ENCODE measurements around the gene CFAP77. TPM values are rescaled to one million over a fixed set of nuclear protein-coding genes. Genes with fewer than 3 reads are reported as not detected.

The CFAP77 gene
- total RNA-seq, 1 donor from 2014 or later = not detected

- H3K4me3 ChIP-seq = no peak overlapping the region
- peaks cover 23% of the 10 kb centered on the region for H3K27me3 ChIP-seq
- H3K4me1 ChIP-seq = no peaks in the 10 kb centered on the region
- intact Hi-C loops (cut with DNase I) = no loop called here
- DNase-seq (no peak), ATAC-seq (no peak)
- no peaks in the 10 kb centered on the region for H3K36me3 ChIP-seq
- TF ChIP-seq CTCF (IDR thresholded peaks at IDR 0.05) = no peak
- no peak overlapping the region for H3K27ac ChIP-seq
- H3K9me3 ChIP-seq = no peaks in the 10 kb centered on the region
Observed at GRCh38 chr9:132461281-132461896, 51.4 kb downstream of the CFAP77 start.

GRCh38 chr9:132461971-132462370, 52.0 kb downstream of the CFAP77 start:
- Histone ChIP-seq H3K27ac (no peak overlapping the region), H3K4me3 (no peak overlapping the region), H3K27me3 (peaks cover 23% of the 10 kb centered on the region), H3K4me1 (no peaks in the 10 kb centered on the region), H3K9me3 (no peaks in the 10 kb centered on the region), H3K36me3 (no peaks in the 10 kb centered on the region)
- ATAC-seq (no peak), DNase-seq (no peak)
- intact Hi-C loops (cut with DNase I) = no loop called here
- no peak for TF ChIP-seq CTCF (IDR thresholded peaks at IDR 0.05)

- Histone ChIP-seq H3K27me3 (peaks cover 9% of the 10 kb centered on the region), H3K4me1 (no peaks in the 10 kb centered on the region), H3K9me3 (no peaks in the 10 kb centered on the region), H3K36me3 (no peaks in the 10 kb centered on the region), H3K4me3 (no peak overlapping the region), H3K27ac (no peak overlapping the region)
- intact Hi-C loops (cut with DNase I) = no loop called here
- TF ChIP-seq CTCF (IDR thresholded peaks at IDR 0.05) = no peak
- ATAC-seq = no peak
- no peak for DNase-seq
Observed at GRCh38 chr9:132464547-132464946, 54.5 kb downstream of the CFAP77 start.

- H3K4me1 ChIP-seq = no peaks in the 10 kb centered on the region
- intact Hi-C loops (cut with DNase I) = no loop called here
- DNase-seq = no peak
Observed at GRCh38 chr9:132465131-132465635, 55.2 kb downstream of the CFAP77 start.

GRCh38 chr9:132472199-132472598, 62.2 kb downstream of the CFAP77 start:
- no peak for TF ChIP-seq CTCF (IDR thresholded peaks at IDR 0.05)
- no peak for DNase-seq
- no peak overlapping the region for H3K4me3 ChIP-seq
- H3K4me1 ChIP-seq = no peaks in the 10 kb centered on the region
- no peak for ATAC-seq
- no peaks in the 10 kb centered on the region for H3K9me3 ChIP-seq
- H3K36me3 ChIP-seq = no peaks in the 10 kb centered on the region
- H3K27ac ChIP-seq = no peak overlapping the region
- intact Hi-C loops (cut with DNase I) = no loop called here
- H3K27me3 ChIP-seq = peaks cover under 1% of the 10 kb centered on the region

More at GRCh38 chr9:132465131-132465635, 55.2 kb downstream of the CFAP77 start:
- ATAC-seq = no peak
- H3K27me3 ChIP-seq = peaks cover 5% of the 10 kb centered on the region
- H3K9me3 ChIP-seq = no peaks in the 10 kb centered on the region
- no peak for TF ChIP-seq CTCF (IDR thresholded peaks at IDR 0.05)
- no peak overlapping the region for H3K4me3 ChIP-seq
- H3K27ac ChIP-seq = no peak overlapping the region
- no peaks in the 10 kb centered on the region for H3K36me3 ChIP-seq
